MM.1S (cell line): ENCODE measurements around the gene CENPF.

Experiments
- CTCF ChIP-seq: fragments of 300-600 bp; sonication (generic); IDR thresholded peaks from 2 replicates; pipeline ENCODE4 v1.5.1; 2016; ENCODE audit warnings: antibody characterized with exemption, low read length, mixed read lengths
- EZH2 ChIP-seq: fragments of 300-600 bp; sonication (generic); optimal IDR thresholded peaks from 2 replicates; pipeline ENCODE3; 2017; ENCODE audit warnings: low read depth, mild to moderate bottlenecking, antibody characterized with exemption, low read length, mixed read lengths

- TF ChIP-seq CTCF = no peak
- no peak for TF ChIP-seq EZH2
Measured at GRCh38 chr1:214670098-214670497, 67.1 kb downstream of the CENPF start.
